AG09319 (cell line): ENCODE measurements around the gene TRAPPC10.

Experiments used
- DNase-seq: peaks from one replicate; pipeline ENCODE4 v3.0.0-alpha.2; 2010; ENCODE audit warnings: low read depth; ENCODE audit errors: extremely low read depth
- CTCF ChIP-seq: IDR thresholded peaks from 2 replicates; pipeline ENCODE4 v1.5.1; 2011; ENCODE audit warnings: low read depth, mild to moderate bottlenecking, inconsistent platforms, low read length, moderate library complexity

TRAPPC10 gene

GRCh38 chr21:44017601-44018000 lies 5.5 kb downstream of the TRAPPC10 start:
- DNase-seq = no peak
- TF ChIP-seq CTCF = no peak

- no peak for TF ChIP-seq CTCF
- no peak for DNase-seq
Measured at GRCh38 chr21:44018127-44018526, 6.0 kb downstream of the TRAPPC10 start.

GRCh38 chr21:44018813-44019567 lies 6.9 kb downstream of the TRAPPC10 start:
- DNase-seq = no peak

GRCh38 chr21:44019568-44019958 lies 7.5 kb downstream of the TRAPPC10 start:
- TF ChIP-seq CTCF = no peak
- DNase-seq = no peak

More at GRCh38 chr21:44018813-44019567, 6.9 kb downstream of the TRAPPC10 start:
- no peak for TF ChIP-seq CTCF

- TF ChIP-seq CTCF = no peak
- DNase-seq = no peak
Measured at GRCh38 chr21:44020551-44020950, 8.4 kb downstream of the TRAPPC10 start.

- no peak for TF ChIP-seq CTCF
- no peak for DNase-seq
Measured at GRCh38 chr21:44021064-44021463, 9.0 kb downstream of the TRAPPC10 start.

- no peak for DNase-seq
- TF ChIP-seq CTCF = no peak
Measured at GRCh38 chr21:44024257-44024656, 12.1 kb downstream of the TRAPPC10 start.
